Right lobe of liver (tissue), 4 donors: ENCODE data around the gene ASIC4.

Experiments
- CTCF ChIP-seq, 4 donors: fragments of 200-600 bp in 3 of 4; fragments of 450-650 bp in 1 of 4; IDR thresholded peaks; one replicate each; pipeline versions ENCODE4 v1.5.1 to v1.8.0; 2016 to 2022; ENCODE audit warnings: antibody characterized with exemption in 4 of 4, mild to moderate bottlenecking in 2 of 4
- POLR2A ChIP-seq: fragments of 450-650 bp; IDR thresholded peaks from one replicate; pipeline ENCODE4 v1.6.1; 2017; ENCODE audit warnings: antibody characterized with exemption, mild to moderate bottlenecking
- donor health status: DM: no; HTN: no; CAD: no.
- donor health status: DM: no; HTN: no; CAD: no.
- donor health status: DM: no; HTN: yes; CAD: no.

- TF ChIP-seq POLR2A (no peak), CTCF (IDR thresholded peaks at IDR 0.05) (no peak)
These were observed 23.6 kb upstream of the ASIC4 start for GRCh38 chr2:219490600-219491130.
